ENCODE results near the gene KRT78.
A peak's percentile ranks its signal among the peaks of the same experiment; 100 is the strongest.
"Not testable (repeated sequence)": the region's sequence is repeated elsewhere in the genome, so short reads cannot be mapped to it uniquely, and the experiment has no call there.

Gene KRT78

GRCh38 chr12:52871291-52872039 lies 22.7 kb upstream of the KRT78 start:
- DNase-seq, result no peak

DNA sequence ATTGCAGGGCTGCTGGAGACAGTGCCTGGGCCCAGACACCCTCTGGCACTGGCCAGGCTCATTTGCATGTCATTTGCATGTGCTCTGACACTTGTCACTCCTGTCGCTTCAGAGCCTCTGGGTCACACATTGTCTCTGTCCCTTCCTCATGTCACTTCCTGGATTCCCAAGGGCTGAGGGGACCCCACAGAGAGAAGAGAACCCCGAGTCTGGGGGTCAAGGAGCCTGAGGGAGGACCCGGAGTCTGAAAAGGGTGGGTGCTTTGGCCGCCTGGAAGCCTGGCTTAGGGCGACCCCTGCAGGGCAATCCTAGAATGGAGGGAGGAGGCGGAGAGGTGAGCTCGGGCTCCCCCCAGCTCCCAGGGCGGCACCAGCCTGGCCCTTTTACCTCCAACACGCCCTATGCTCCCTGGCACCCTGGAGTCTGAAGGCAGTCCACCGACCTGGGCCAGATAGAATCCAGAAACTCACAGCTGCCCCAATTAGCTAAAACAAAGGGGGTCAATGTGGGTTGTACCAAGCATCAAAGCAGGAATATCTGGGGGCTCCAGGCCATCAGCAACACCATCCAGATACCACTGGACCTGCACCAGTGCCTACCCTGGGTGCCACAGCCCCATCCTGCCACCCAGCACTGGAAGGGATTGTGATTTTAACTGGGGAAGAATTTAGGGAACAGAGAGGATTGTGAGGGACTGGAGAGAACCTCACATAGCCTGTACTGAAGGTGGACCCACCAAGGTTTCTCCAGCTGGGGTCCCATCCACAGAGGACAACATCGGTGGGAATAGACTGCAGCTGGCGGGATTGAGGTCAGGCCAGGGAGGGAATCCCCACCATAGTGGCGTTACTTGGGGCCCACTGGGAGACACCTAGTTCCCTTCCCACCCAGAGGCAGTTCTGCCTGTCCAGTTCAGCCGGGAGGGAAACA lies 21.8 kb upstream of the KRT78 start:
- DNase-seq, result peak in 8 of 14 donors; percentile 10 to 61 (median 20)

DNA sequence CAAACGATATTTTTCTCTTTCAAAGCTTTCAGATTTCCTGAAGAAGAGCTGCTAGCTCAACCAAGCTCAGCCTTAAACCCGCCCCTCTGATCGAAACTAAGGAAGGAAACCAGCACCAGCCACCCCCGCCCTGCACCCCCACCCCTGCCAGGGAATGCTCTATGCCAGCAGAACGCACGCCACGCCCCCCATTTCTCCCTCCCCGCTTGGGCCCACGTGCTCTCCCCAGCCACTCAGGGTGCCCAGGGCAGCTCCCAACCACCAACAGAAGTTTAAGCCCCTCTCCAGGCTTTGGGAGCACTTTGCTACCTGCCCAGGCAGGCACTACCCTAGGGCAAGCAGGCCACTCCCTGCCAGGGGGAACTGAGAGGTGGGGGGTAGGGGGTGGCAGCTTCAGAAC lies 18.8 kb upstream of the KRT78 start:
- DNase-seq, result no peak

DNA sequence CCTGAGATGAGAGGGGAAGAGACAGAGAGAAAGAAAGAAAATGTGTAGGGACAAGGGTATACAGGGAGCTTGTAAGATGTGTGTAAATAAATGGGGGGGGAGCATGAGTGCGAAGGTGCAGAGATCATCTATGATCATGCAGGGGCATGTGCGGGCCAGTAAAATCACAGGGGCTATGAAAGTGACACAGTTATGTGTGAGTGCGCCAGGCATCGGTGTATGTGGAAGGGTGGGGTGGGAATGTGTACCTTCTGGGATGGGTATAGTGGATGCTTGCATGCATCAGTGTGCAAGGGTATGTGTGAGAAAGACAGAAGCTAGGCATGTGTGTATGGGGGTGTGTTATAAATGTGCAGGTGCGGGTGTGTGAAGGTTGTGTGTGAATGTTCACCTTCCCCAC lies 18.4 kb upstream of the KRT78 start:
- DNase-seq, result no peak

GRCh38 chr12:52865090-52865944 lies 16.5 kb upstream of the KRT78 start:
- peak in 6 of 14 donors; percentile 1 to 35 (median 12) for DNase-seq

DNA sequence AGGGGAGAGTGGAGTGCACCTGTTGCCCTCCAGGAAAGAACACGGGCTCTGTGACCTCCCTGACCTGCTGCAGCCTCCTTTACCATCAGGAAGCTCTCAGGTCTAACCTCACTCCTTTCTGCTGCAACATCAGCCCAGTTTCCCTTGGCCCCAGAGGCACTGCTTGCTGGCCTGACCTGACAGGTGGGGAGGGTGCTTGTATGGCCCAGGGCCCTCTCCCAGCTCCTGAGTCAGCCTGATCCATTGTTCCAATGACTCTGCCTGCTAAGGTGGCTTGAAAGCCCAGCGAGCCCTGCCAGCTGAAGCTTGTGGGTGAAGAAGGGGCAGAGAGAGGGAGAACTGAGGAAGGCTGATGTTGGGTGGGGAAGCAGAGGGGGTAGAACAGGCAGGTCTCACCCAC lies 13.2 kb upstream of the KRT78 start:
- no peak for DNase-seq

DNA sequence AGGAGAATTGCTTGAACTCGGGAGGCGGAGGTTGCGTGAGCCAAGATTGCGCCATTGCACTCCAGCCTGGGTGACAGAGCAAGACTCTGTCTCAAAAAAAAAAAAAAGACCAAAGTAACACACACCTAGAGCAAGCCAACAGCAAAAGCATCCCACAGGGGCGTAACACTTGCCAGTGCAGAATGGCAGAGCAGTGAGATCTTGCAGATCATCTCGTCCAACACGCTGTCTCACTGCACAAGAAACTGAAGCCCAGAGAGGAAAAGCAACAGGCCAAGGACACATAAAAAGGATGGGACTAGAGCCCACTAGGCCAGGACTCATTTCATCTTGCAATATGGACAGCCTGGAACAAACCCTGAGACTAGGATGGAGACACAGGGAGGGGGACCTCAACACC lies 12.7 kb upstream of the KRT78 start:
- DNase-seq, result no peak

GRCh38 chr12:52860102-52860823 lies 11.5 kb upstream of the KRT78 start:
- no peak for DNase-seq

DNA sequence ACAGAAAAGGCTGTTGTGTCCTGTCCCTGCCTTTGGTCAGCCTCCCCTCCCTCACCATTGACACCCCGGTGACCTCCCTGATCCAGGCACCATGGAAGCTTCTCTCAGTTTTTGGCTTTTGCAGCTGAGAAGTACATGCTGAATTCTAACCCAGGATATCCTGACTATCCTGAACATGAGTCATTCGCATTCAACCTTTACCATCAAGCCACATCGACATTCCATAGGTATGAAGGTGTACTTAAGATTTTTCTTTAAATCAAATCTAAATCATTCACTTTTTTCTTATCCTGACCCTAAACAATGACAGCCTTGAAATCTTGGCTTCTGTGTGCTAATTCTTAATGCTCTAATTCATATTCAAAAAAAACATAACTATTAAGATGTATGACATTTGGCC lies 8.7 kb upstream of the KRT78 start:
- no peak for DNase-seq

DNA sequence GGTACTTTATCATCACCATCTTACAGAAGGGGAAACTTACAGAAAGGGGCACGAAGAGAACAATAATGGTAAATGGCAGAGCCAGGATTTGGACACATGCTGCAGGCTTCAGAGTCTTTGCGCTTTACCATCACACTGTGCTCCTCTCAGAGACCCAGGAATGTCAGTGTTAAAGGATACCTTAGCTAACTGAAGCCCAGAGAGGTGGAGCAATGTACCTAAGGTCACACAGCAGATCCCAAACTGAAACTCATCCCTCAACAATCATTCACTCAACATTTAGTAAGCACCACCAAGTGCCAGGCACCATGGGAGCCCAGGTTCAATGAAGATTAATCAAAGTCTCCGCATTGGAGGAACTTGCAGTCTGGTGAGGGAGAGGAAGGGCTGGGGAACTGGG lies 8.0 kb upstream of the KRT78 start:
- DNase-seq, result no peak

DNA sequence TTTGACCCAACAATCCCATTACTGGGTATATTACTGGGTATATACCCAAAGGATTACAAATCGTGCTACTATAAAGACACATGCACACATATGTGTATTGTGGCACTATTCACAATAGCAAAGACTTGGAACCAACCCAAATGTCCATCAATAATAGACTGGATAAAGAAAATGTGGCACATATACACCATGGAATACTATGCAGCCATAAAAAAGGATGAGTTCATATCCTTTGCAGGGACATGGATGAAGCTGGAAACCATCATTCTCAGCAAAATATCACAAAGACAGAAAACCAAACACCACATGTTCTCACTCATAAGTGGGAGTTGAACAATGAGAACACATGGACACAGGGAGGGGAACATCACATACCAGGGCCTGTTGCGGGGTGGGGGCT lies 7.3 kb upstream of the KRT78 start:
- not testable (repeated sequence) for DNase-seq

DNA sequence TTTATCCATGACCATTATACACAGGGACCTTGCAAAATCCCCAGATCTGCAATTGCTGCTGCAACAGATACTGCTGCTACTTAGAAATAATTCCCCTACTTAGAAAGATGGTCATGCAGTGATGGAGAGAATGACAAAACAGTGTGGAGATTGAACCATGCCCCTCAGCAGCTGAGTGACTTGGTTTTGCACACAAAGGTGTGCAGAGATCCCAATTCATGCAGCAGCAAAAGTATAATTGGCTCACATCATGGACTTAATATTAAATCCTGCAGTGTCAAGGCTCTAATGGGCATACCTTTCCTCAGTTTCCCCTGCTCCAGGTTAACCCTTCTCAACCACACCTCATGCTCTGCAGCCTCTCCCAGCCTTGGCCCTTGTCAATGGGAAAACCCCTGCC lies 3.0 kb upstream of the KRT78 start:
- DNase-seq, result no peak

DNA sequence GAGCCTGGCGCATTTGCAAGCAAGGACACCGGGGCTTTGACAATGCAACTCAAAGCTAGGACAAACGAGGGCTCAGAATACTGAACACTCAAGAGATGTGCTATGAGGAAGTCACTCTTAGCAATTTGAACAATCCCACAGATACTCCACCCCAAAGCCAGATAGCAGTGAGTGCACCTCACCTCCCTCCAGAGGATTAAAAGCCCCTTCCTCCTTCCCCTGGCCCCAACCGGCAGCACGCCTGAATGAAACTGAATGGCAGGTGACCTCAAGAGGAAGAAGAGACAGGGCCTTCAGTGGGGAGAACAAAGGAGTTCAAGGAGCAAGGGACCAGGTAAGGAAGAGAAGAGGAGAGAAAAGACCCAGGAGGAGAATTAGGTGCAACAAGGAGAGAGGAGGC lies 1.9 kb upstream of the KRT78 start:
- DNase-seq, result no peak

DNA sequence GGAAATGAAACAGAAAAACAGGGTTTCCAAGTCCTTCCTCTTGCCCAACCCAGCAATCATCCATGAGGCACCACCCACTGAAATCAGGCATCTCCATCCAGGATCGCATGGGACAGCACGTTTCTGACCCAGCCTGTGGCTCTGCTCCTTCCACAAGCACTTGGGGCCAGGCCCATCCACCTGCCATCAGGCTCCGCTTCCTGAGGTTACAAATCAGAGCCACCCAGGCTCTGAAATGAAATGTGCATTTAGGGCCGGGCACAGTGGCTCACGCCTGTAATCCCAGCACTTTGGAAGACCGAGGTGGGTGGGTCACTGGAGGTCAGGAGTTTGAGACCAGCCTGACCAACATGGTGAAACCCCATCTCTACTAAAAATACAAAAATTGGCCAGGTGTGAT lies 717 bp upstream of the KRT78 start:
- DNase-seq, result no peak

- DNase-seq, result no peak
These were observed 1.3 kb downstream of the KRT78 start for GRCh38 chr12:52847335-52848102.

GRCh38 chr12:52846356-52846970 lies 2.3 kb downstream of the KRT78 start:
- no peak for DNase-seq

DNA sequence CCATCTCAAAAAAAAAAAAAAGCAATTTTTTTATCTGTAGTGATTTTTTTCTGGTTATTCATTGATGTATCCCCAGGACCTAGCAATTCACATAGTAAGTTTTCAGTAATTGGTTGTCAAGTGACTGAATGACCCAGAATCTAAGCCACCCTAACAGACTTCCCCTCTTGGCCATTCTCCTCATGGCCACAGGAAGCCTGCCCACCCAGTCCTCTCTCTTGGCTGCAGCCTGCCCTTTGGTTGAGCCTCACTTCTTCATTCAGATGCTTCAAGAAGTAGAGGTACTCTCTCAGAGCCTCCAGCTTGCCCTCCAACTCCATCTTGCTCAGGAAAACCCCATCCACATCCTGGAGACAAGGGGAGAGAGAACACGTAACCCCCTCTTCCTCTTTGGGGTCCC lies 2.8 kb downstream of the KRT78 start:
- DNase-seq, result no peak

GRCh38 chr12:52844386-52844785 lies 4.4 kb downstream of the KRT78 start:
- DNase-seq, result no peak

DNA sequence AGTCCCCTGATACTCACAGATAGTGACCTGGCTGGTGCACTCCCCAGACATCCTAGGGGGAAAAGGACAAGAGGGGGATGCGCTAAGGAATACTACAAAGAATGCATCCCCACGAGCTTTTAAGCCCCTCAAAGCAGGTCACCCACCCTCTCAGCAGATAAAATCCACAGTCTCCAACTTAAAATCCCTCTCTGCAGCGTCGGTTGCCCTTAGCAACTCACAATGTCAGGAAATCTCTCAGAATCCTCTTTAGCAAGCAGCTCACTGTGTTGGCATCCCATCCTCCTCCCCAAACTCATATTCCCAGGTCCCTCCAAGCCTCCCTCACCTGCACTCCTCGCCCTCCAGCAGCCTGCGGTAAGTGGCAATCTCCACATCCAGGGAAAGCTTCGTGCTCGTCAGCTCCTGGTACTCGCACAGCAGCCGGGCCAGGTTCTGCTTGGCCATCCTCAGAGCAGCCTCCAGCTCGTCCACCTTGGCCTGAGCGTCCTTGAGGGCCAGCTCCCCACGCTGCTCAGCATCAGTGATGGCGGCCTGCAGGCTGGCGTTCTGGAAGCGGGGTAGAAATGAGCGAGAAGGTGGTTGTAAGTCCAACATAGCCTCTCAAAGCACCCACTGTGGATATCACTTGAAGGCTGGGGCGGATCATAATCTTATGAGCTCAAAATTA lies 9.2 kb downstream of the KRT78 start:
- DNase-seq, result no peak

Measured in C1 segment of cervical spinal cord (tissue), 14 donors.